Loucy (cell line): ENCODE measurements around the gene SPRYD3.

Source experiments
- H2AFZ ChIP-seq: fragments of 200-600 bp; sonication (generic); 2 replicates; pipeline ENCODE4 v1.6.0; 2016; ENCODE audit warnings: antibody characterized with exemption, mild to moderate bottlenecking, low read length, moderate library complexity
- H3F3A ChIP-seq: fragments of 200-600 bp; 2 replicates; pipeline ENCODE4 v1.6.0; 2016; ENCODE audit warnings: antibody characterized with exemption, low read depth, mild to moderate bottlenecking
- H3K27me3 ChIP-seq: fragments of 200-600 bp; sonication (generic); 2 replicates; pipeline ENCODE4 v1.6.1; 2014; ENCODE audit warnings: low read length, mild to moderate bottlenecking; ENCODE audit not compliant: insufficient read depth, poor library complexity, severe bottlenecking
- H3K36me3 ChIP-seq: fragments of 200-600 bp; sonication (generic); 2 replicates; pipeline ENCODE4 v1.6.1; 2016; ENCODE audit warnings: low read length; ENCODE audit not compliant: insufficient read depth
- H3K4me1 ChIP-seq: fragments of 200-600 bp; sonication (generic); 2 replicates; pipeline ENCODE4 v1.5.1; 2014; ENCODE audit warnings: low read length, mild to moderate bottlenecking; ENCODE audit not compliant: insufficient read depth, poor library complexity, severe bottlenecking
- H3K4me2 ChIP-seq: fragments of 200-600 bp; sonication (generic); 2 replicates; pipeline ENCODE4 v1.6.0; 2014; ENCODE audit warnings: antibody characterized with exemption, low read length, low read depth, mild to moderate bottlenecking; ENCODE audit not compliant: poor library complexity, severe bottlenecking
- H3K4me3 ChIP-seq: fragments of 200-600 bp; sonication (generic); 2 replicates; pipeline ENCODE4 v1.5.1; 2014; ENCODE audit warnings: low read length, mild to moderate bottlenecking, mixed read lengths; ENCODE audit not compliant: poor library complexity, severe bottlenecking
- H3K79me2 ChIP-seq: fragments of 200-600 bp; sonication (generic); 2 replicates; pipeline ENCODE4 v1.6.1; 2014; ENCODE audit warnings: low read length; ENCODE audit not compliant: insufficient read depth
- H3K9ac ChIP-seq: fragments of 200-600 bp; sonication (generic); 2 replicates; pipeline ENCODE4 v1.6.0; 2014; ENCODE audit warnings: mild to moderate bottlenecking, low read depth, low read length, moderate library complexity; ENCODE audit not compliant: poor library complexity, severe bottlenecking
- H3K9me2 ChIP-seq: fragments of 200-600 bp; sonication (generic); replicated peaks from 2 replicates; pipeline ENCODE4 v1.6.1; 2016; ENCODE audit warnings: low read depth, low read length, mixed read lengths
- H3K9me3 ChIP-seq: fragments of 200-600 bp; sonication (generic); 2 replicates; pipeline ENCODE4 v1.6.1; 2014; ENCODE audit warnings: mild to moderate bottlenecking, antibody characterized with exemption, low read length, low read depth; ENCODE audit not compliant: insufficient read depth
- H4K20me1 ChIP-seq: fragments of 200-600 bp; sonication (generic); 2 replicates; pipeline ENCODE4 v1.6.0; 2014; ENCODE audit warnings: antibody characterized with exemption, low read length, mild to moderate bottlenecking; ENCODE audit not compliant: insufficient read depth, poor library complexity, severe bottlenecking
- CTCF ChIP-seq: fragments of 200-600 bp; sonication (generic); conservative IDR thresholded peaks from 2 replicates; pipeline ENCODE4 v1.5.1; 2014; ENCODE audit warnings: mild to moderate bottlenecking, antibody characterized with exemption, low read length
- EZH2phosphoT487 ChIP-seq: fragments of 200-600 bp; IDR thresholded peaks from 2 replicates; pipeline ENCODE4 v1.6.1; 2018; ENCODE audit warnings: antibody characterized with exemption, mild to moderate bottlenecking, moderate library complexity, borderline replicate concordance

SPRYD3 gene

DNA sequence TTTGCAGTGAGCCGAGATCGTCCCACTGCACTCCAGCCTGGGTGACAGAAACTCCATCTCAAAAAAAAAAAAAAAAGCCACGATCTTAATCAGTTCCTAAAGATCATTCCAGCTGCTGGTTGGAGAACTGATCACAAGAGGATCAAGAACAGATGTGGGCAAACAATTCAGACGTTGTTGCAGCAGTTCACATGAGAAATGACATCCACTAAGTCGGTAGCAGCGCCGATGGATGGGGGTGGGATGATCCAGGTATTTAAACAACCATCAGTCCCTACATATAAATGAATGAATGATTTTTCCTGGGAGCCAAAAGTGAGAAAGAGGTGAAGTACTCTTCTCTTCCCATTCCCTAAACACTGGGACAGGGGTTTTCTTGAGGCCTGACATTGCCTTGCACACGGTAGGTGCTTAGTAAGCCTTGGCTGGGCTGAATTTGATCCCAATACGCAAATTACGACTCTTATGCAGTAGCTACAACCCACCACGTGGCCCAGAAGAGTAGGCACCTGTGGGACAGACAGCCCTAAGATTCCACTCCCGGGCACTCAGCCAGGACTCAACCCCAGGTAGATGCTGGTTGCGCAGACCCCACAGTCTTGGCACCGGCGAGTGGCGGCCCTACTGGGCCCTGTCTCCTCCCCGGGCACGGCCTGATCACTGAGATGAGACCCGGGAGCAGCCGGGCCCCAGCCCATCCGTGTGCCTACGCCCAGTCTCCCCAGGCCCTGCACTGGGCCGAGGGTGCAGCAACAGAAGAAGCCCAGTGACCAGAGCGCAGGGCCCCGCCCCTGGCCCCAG lies 565 bp downstream of the SPRYD3 start:
- no peaks in the 10 kb centered on the region for H3K36me3 ChIP-seq
- no peaks in the 10 kb centered on the region for H3K27me3 ChIP-seq
- peak overlapping the region; percentile 97 for H3K4me2 ChIP-seq
- no peaks in the 10 kb centered on the region for H4K20me1 ChIP-seq
- H2AFZ ChIP-seq = peak overlapping the region; percentile 91
- H3K9me3 ChIP-seq = no peaks in the 10 kb centered on the region
- H3K9ac ChIP-seq = peak overlapping the region; percentile 76
- no peaks in the 10 kb centered on the region for H3F3A ChIP-seq
- no peaks in the 10 kb centered on the region for H3K9me2 ChIP-seq
- peaks cover 29% of the 10 kb centered on the region for H3K4me1 ChIP-seq
- TF ChIP-seq CTCF = no peak
- no peak for TF ChIP-seq EZH2phosphoT487
- peak overlapping the region; percentile 78 for H3K4me3 ChIP-seq
- H3K79me2 ChIP-seq = peaks cover 6% of the 10 kb centered on the region; the same call in 1 of the 2 replicates

- H3K36me3 ChIP-seq = no peaks in the 10 kb centered on the region
- H3K27me3 ChIP-seq = no peaks in the 10 kb centered on the region
- H4K20me1 ChIP-seq = no peaks in the 10 kb centered on the region
- peak overlapping the region; percentile 27 for H3K9ac ChIP-seq
- TF ChIP-seq CTCF (no peak), EZH2phosphoT487 (no peak)
- no peaks in the 10 kb centered on the region for H3K9me3 ChIP-seq
- H3F3A ChIP-seq = no peaks in the 10 kb centered on the region
- no peak overlapping the region for H3K4me3 ChIP-seq
- H3K4me1 ChIP-seq = peaks cover 37% of the 10 kb centered on the region
- H3K9me2 ChIP-seq = no peaks in the 10 kb centered on the region
- no peak overlapping the region for H2AFZ ChIP-seq
- H3K4me2 ChIP-seq = peak overlapping the region; percentile 20
- peaks cover 6% of the 10 kb centered on the region; the same call in 1 of the 2 replicates for H3K79me2 ChIP-seq
Observed at GRCh38 chr12:53077030-53077429, 2.2 kb downstream of the SPRYD3 start.

- Histone ChIP-seq H3K4me2 (peak overlapping the region; percentile 18), H3K9me3 (no peaks in the 10 kb centered on the region), H3K27me3 (no peaks in the 10 kb centered on the region), H3K4me3 (no peak overlapping the region), H3F3A (no peaks in the 10 kb centered on the region), H4K20me1 (no peaks in the 10 kb centered on the region), H3K36me3 (no peaks in the 10 kb centered on the region), H3K9me2 (no peaks in the 10 kb centered on the region), H3K79me2 (peaks cover 6% of the 10 kb centered on the region; the same call in 1 of the 2 replicates), H2AFZ (no peak overlapping the region), H3K4me1 (peaks cover 42% of the 10 kb centered on the region), H3K9ac (peak overlapping the region; percentile 50)
- TF ChIP-seq EZH2phosphoT487 (no peak), CTCF (no peak)
Observed at GRCh38 chr12:53076461-53076860, 2.7 kb downstream of the SPRYD3 start.
